Liver (tissue), 9 donors: Measurements from ENCODE around the gene CYB5D1. TPM values are rescaled to one million over a fixed set of nuclear protein-coding genes. Genes with fewer than 3 reads are reported as not detected.

Experiments used
- DNase-seq: peaks from one replicate; pipeline ENCODE4 v3.0.0-alpha.2; 2017; ENCODE audit warnings: low spot score
- H3K27ac ChIP-seq, 2 donors: one replicate each; pipeline ENCODE4 v1.7.0; 2013; ENCODE audit warnings: inconsistent platforms in 2 of 2, low read length in 2 of 2, control low read depth in 1 of 2, low read depth in 1 of 2, mild to moderate bottlenecking in 1 of 2
- H3K27me3 ChIP-seq, 4 donors: one replicate each; pipeline versions ENCODE4 v1.6.1 to v1.7.0; 2013; ENCODE audit warnings: low read length in 3 of 4, inconsistent platforms in 1 of 4, mild to moderate bottlenecking in 1 of 4, moderate library complexity in 1 of 4; ENCODE audit not compliant: control insufficient read depth in 4 of 4, insufficient read depth in 4 of 4
- H3K36me3 ChIP-seq, 4 donors: one replicate each; pipeline versions ENCODE4 v1.6.1 to v1.7.0; 2013; ENCODE audit warnings: low read length in 3 of 4, mild to moderate bottlenecking in 3 of 4, low read depth in 1 of 4, moderate library complexity in 1 of 4; ENCODE audit not compliant: control insufficient read depth in 4 of 4, insufficient read depth in 3 of 4
- H3K4me1 ChIP-seq, 4 donors: one replicate each; pipeline versions ENCODE4 v1.6.1 to v1.7.0; 2013; ENCODE audit warnings: low read length in 3 of 4, mild to moderate bottlenecking in 3 of 4, moderate library complexity in 1 of 4; ENCODE audit not compliant: control insufficient read depth in 4 of 4, insufficient read depth in 4 of 4
- H3K4me3 ChIP-seq, 3 donors: one replicate each; pipeline versions ENCODE4 v1.6.1 to v1.7.0; 2013; ENCODE audit warnings: low read length in 3 of 3, control low read depth in 1 of 3, low read depth in 1 of 3, mild to moderate bottlenecking in 1 of 3
- H3K9ac ChIP-seq, 2 donors: one replicate each; pipeline ENCODE4 v1.7.0; 2013; ENCODE audit warnings: low read length in 2 of 2, mild to moderate bottlenecking in 2 of 2, moderate library complexity in 2 of 2, control low read depth in 1 of 2, low read depth in 1 of 2
- H3K9me3 ChIP-seq, 4 donors: one replicate each; pipeline versions ENCODE4 v1.6.1 to v1.7.0; 2013; ENCODE audit warnings: low read length in 3 of 4; ENCODE audit not compliant: control insufficient read depth in 4 of 4
- EGR1 ChIP-seq, 2 donors: IDR thresholded peaks; 2 replicates each; pipeline ENCODE4 v1.6.1; 2016 to 2018; ENCODE audit warnings: antibody characterized with exemption in 2 of 2, low read depth in 2 of 2
- FOXA1 ChIP-seq: IDR thresholded peaks from 2 replicates; pipeline ENCODE4 v1.6.1; 2016; ENCODE audit warnings: antibody characterized with exemption
- FOXA2 ChIP-seq: IDR thresholded peaks from 2 replicates; pipeline ENCODE4 v1.6.1; 2016; ENCODE audit warnings: antibody characterized with exemption
- GABPA ChIP-seq, 2 donors: IDR thresholded peaks in 1 of 2; conservative IDR thresholded peaks in 1 of 2; 2 replicates each; pipeline ENCODE4 v1.6.1; 2016; ENCODE audit warnings: antibody characterized with exemption in 2 of 2, mild to moderate bottlenecking in 1 of 2, moderate library complexity in 1 of 2
- HNF4G ChIP-seq: IDR thresholded peaks from 2 replicates; pipeline ENCODE4 v1.6.1; 2016; ENCODE audit warnings: antibody characterized with exemption
- JUND ChIP-seq, 2 donors: IDR thresholded peaks; 2 replicates each; pipeline ENCODE4 v1.6.1; 2016; ENCODE audit warnings: antibody characterized with exemption in 2 of 2
- NR2F2 ChIP-seq: IDR thresholded peaks from 2 replicates; pipeline ENCODE4 v1.6.1; 2016; ENCODE audit warnings: antibody characterized with exemption
- RAD21 ChIP-seq, 2 donors: IDR thresholded peaks; 2 replicates each; pipeline ENCODE4 v1.6.1; 2016; ENCODE audit warnings: antibody characterized with exemption in 2 of 2, mild to moderate bottlenecking in 2 of 2
- RXRA ChIP-seq, 2 donors: IDR thresholded peaks; 2 replicates each; pipeline ENCODE4 v1.6.1; 2017 to 2018; ENCODE audit warnings: antibody characterized with exemption in 2 of 2, mild to moderate bottlenecking in 1 of 2
- SP1 ChIP-seq: IDR thresholded peaks from 2 replicates; pipeline ENCODE4 v1.6.1; 2018; ENCODE audit warnings: antibody characterized with exemption, mild to moderate bottlenecking
- TAF1 ChIP-seq: conservative IDR thresholded peaks from 2 replicates; pipeline ENCODE4 v1.6.1; 2016; ENCODE audit warnings: antibody characterized with exemption, mild to moderate bottlenecking
- YY1 ChIP-seq: IDR thresholded peaks from 2 replicates; pipeline ENCODE4 v1.6.1; 2016; ENCODE audit warnings: antibody characterized with exemption, mild to moderate bottlenecking
- WGBS: extraction: QIAGEN DNeasy Blood & Tissue Kit; methylation state at CpG from one replicate; pipeline ENCODE4 v1.1.7; 2013; 5-methylcytosine and 5-hydroxymethylcytosine counted together
- polyA plus RNA-seq, 2 donors: library from polyadenylated mRNA; stranded (reverse) in 1 of 2; unstranded in 1 of 2; fragments of 200-250 nt in 1 of 2; fragments of >200 nt in 1 of 2; fragmentation: Nextera tagmentation in 1 of 2; extraction: Ambion mirVana in 1 of 2; gene quantifications; one replicate each; pipeline versions ENCODE4 v1.2.1 to v1.2.3, GENCODE V29; 2013 to 2015
- total RNA-seq, 2 donors: library from RNA; depleted of rRNA; stranded (reverse); fragments of >200 nt; gene quantifications; one replicate each; pipeline ENCODE4 v1.2.3, GENCODE V29; 2014
- TF ChIP-seq, protein P1 (sequence below): IDR thresholded peaks from 2 replicates; pipeline ENCODE4 v1.6.1; 2016; ENCODE audit warnings: antibody characterized with exemption
- TF ChIP-seq, protein P2 (sequence below): IDR thresholded peaks from 2 replicates; pipeline ENCODE4 v1.6.1; 2016; ENCODE audit warnings: antibody characterized with exemption
- TF ChIP-seq, protein P3 (sequence below): fragments of 150-350 bp; IDR thresholded peaks from 2 replicates; pipeline ENCODE4 v1.5.1; 2017; ENCODE audit warnings: improper control_type of control experiment, low read depth, low read length; ENCODE audit not compliant: missing input control
- TF ChIP-seq, protein P4 (sequence below): IDR thresholded peaks from 2 replicates; pipeline ENCODE4 v1.6.1; 2016; ENCODE audit warnings: antibody characterized with exemption
- donor health status: healthy.
- donor health status: healthy.
- donor health status: healthy.
- donor health status: healthy.
- donor health status: healthy.

CYB5D1 gene
- total and polyA plus RNA-seq, 4 donors = 2.5 to 12.0 (median 6.6) TPM

DNA sequence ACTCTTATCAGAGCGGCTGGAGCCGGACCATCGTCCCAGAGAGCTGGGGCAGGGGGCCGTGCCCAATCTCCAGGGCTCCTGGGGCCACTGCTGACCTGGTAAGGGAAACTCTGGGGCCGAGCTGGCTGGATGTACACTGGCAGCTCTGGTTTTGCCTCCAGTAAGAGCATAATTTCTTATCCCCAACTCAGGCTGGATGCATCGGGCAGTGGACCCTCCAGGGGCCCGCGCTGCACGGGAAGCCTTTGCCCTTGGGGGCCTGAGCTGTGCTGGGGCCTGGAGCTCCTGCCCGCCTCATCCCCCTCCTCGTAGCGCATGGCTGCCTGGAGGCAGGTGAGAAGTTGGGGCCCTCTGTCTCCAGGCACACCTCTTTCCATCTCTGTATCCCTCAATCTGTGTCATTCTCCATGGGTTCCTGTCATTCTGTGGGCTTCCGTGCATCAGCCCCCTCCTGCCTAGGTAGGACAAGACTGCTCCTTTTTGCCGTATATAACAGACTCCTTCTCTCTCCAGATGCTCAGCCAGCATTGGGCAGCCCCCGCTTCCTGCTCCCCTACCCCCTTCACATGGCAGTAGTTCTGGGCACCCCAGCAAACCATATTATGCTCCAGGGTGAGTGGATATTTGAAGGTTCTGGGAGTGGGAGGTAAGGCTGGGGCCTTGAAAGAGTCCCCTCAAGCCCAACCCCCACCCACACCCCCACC lies 12.3 kb upstream of the CYB5D1 start:
- peak overlapping the region; percentile 99 to 100 for H3K27ac ChIP-seq
- WGBS = 86% methylated on average over 15 of the region's 15 CpGs
- TF ChIP-seq, protein P1, sequence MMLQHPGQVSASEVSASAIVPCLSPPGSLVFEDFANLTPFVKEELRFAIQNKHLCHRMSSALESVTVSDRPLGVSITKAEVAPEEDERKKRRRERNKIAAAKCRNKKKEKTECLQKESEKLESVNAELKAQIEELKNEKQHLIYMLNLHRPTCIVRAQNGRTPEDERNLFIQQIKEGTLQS = no peak
- no peak for TF ChIP-seq RAD21 (IDR thresholded peaks at IDR 0.05)
- no peak for TF ChIP-seq SP1
- H3K4me3 ChIP-seq = peak overlapping the region; percentile 1 to 90 (median 66)
- H3K9me3 ChIP-seq = no peaks in the 10 kb centered on the region
- peaks cover 13 to 33% (median 18%) of the 10 kb centered on the region in 4 donors for H3K36me3 ChIP-seq
- H3K9ac ChIP-seq = peak overlapping the region in 1 of 2 donors; percentile 60
- H3K27me3 ChIP-seq = no peaks in the 10 kb centered on the region
- peaks cover 0 to 28% (median 19%) of the 10 kb centered on the region in 4 donors for H3K4me1 ChIP-seq
- DNase-seq = no peak

DNA sequence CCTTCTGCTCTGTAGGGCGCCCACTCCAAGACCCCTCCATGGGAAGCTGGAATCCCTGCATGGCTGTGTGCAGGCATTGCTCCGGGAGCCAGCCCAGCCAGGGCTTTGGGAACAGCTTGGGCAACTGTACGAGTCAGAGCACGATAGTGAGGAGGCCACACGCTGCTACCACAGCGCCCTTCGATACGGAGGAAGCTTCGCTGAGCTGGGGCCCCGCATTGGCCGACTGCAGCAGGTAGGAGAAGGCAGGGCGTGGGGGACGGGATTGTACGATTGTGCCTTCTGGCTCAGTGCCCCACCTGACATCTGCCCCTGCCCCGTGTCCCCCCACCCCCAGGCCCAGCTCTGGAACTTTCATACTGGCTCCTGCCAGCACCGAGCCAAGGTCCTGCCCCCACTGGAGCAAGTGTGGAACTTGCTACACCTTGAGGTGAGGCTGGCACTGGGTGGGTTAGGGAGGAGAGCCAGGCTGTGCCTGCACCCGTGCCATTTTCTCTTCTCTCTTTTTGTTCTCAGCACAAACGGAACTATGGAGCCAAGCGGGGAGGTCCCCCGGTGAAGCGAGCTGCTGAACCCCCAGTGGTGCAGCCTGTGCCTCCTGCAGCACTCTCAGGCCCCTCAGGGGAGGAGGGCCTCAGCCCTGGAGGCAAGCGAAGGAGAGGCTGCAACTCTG lies 11.6 kb upstream of the CYB5D1 start:
- no peak for DNase-seq
- peaks cover 13 to 40% (median 20%) of the 10 kb centered on the region in 4 donors for H3K36me3 ChIP-seq

More for the DNA sequence above, 11.6 kb upstream of the CYB5D1 start:
- H3K27ac ChIP-seq = no peak overlapping the region
- no peaks in the 10 kb centered on the region for H3K9me3 ChIP-seq
- no peak overlapping the region for H3K9ac ChIP-seq
- TF ChIP-seq EGR1 (IDR thresholded peaks at IDR 0.05; ENCODE audit: low read depth in 2 of 2) (no peak), YY1 (no peak), HNF4G (no peak), TAF1 (no peak), RXRA (IDR thresholded peaks at IDR 0.05) (no peak), JUND (IDR thresholded peaks at IDR 0.05) (no peak), NR2F2 (no peak), FOXA1 (no peak), FOXA2 (no peak), GABPA (IDR thresholded peaks at IDR 0.05 in 1 of 2, conservative IDR thresholded peaks at IDR 0.05 in 1 of 2) (no peak), RAD21 (IDR thresholded peaks at IDR 0.05) (no peak), SP1 (no peak)
- TF ChIP-seq, protein P2, sequence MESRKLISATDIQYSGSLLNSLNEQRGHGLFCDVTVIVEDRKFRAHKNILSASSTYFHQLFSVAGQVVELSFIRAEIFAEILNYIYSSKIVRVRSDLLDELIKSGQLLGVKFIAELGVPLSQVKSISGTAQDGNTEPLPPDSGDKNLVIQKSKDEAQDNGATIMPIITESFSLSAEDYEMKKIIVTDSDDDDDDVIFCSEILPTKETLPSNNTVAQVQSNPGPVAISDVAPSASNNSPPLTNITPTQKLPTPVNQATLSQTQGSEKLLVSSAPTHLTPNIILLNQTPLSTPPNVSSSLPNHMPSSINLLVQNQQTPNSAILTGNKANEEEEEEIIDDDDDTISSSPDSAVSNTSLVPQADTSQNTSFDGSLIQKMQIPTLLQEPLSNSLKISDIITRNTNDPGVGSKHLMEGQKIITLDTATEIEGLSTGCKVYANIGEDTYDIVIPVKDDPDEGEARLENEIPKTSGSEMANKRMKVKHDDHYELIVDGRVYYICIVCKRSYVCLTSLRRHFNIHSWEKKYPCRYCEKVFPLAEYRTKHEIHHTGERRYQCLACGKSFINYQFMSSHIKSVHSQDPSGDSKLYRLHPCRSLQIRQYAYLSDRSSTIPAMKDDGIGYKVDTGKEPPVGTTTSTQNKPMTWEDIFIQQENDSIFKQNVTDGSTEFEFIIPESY = no peak
- TF ChIP-seq, protein P1 = no peak
- TF ChIP-seq, protein P3, sequence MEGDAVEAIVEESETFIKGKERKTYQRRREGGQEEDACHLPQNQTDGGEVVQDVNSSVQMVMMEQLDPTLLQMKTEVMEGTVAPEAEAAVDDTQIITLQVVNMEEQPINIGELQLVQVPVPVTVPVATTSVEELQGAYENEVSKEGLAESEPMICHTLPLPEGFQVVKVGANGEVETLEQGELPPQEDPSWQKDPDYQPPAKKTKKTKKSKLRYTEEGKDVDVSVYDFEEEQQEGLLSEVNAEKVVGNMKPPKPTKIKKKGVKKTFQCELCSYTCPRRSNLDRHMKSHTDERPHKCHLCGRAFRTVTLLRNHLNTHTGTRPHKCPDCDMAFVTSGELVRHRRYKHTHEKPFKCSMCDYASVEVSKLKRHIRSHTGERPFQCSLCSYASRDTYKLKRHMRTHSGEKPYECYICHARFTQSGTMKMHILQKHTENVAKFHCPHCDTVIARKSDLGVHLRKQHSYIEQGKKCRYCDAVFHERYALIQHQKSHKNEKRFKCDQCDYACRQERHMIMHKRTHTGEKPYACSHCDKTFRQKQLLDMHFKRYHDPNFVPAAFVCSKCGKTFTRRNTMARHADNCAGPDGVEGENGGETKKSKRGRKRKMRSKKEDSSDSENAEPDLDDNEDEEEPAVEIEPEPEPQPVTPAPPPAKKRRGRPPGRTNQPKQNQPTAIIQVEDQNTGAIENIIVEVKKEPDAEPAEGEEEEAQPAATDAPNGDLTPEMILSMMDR = no peak
- TF ChIP-seq, protein P4, sequence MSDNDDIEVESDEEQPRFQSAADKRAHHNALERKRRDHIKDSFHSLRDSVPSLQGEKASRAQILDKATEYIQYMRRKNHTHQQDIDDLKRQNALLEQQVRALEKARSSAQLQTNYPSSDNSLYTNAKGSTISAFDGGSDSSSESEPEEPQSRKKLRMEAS = no peak
- 89% methylated on average over 22 of the region's 22 CpGs for WGBS
- H3K4me1 ChIP-seq = peaks cover 0 to 21% (median 13%) of the 10 kb centered on the region in 4 donors
- H3K4me3 ChIP-seq = no peak overlapping the region
- no peaks in the 10 kb centered on the region for H3K27me3 ChIP-seq
